GM19025 (cell line): ENCODE results near the gene ZFAND3.

Source experiments
- ATAC-seq: cut with Tn5 transposase; IDR thresholded peaks from one replicate; pipeline ENCODE4 v1.9.1; 2021; ENCODE audit warnings: mild to moderate bottlenecking, low read depth, moderate library complexity; ENCODE audit not compliant: unreplicated experiment

Gene ZFAND3

GRCh38 chr6:37826188-37826587 is 6.7 kb downstream of the ZFAND3 start:
- no peak for ATAC-seq

- ATAC-seq: no peak
Measured at GRCh38 chr6:37826993-37827392, 7.5 kb downstream of the ZFAND3 start.

GRCh38 chr6:37827603-37828265 is 8.2 kb downstream of the ZFAND3 start:
- ATAC-seq: no peak

GRCh38 chr6:37830225-37830624 is 10.7 kb downstream of the ZFAND3 start:
- no peak for ATAC-seq

GRCh38 chr6:37831457-37831856 is 11.9 kb downstream of the ZFAND3 start:
- ATAC-seq: no peak

- no peak for ATAC-seq
Measured at GRCh38 chr6:37835923-37836322, 16.4 kb downstream of the ZFAND3 start.

- no peak for ATAC-seq
Measured at GRCh38 chr6:37838219-37838921, 18.8 kb downstream of the ZFAND3 start.

- no peak for ATAC-seq
Measured at GRCh38 chr6:37840143-37840939, 20.8 kb downstream of the ZFAND3 start.

- peak; percentile 54 for ATAC-seq
Measured at GRCh38 chr6:37840940-37841300, 21.4 kb downstream of the ZFAND3 start.

- no peak for ATAC-seq
Measured at GRCh38 chr6:37845026-37845911, 25.7 kb downstream of the ZFAND3 start.

- no peak for ATAC-seq
Measured at GRCh38 chr6:37845930-37846329, 26.4 kb downstream of the ZFAND3 start.

GRCh38 chr6:37847704-37848103 is 28.2 kb downstream of the ZFAND3 start:
- ATAC-seq: no peak

GRCh38 chr6:37848371-37848770 is 28.8 kb downstream of the ZFAND3 start:
- no peak for ATAC-seq

GRCh38 chr6:37850260-37850659 is 30.7 kb downstream of the ZFAND3 start:
- no peak for ATAC-seq

- ATAC-seq: no peak
Measured at GRCh38 chr6:37850728-37851285, 31.3 kb downstream of the ZFAND3 start.

GRCh38 chr6:37851997-37852524 is 32.5 kb downstream of the ZFAND3 start:
- no peak for ATAC-seq

GRCh38 chr6:37856285-37856684 is 36.8 kb downstream of the ZFAND3 start:
- no peak for ATAC-seq

- ATAC-seq: no peak
Measured at GRCh38 chr6:37858363-37858762, 38.8 kb downstream of the ZFAND3 start.

- no peak for ATAC-seq
Measured at GRCh38 chr6:37860226-37860839, 40.8 kb downstream of the ZFAND3 start.

- no peak for ATAC-seq
Measured at GRCh38 chr6:37861452-37861851, 41.9 kb downstream of the ZFAND3 start.
